Left ventricle myocardium inferior (tissue), 1 donor: ENCODE measurements around the gene PLCE1. TPM values are rescaled to one million over a fixed set of nuclear protein-coding genes. Genes with fewer than 3 reads are reported as not detected.

Experiments
- DNase-seq: peaks from one replicate; pipeline ENCODE4 v3.0.0-alpha.2; 2020
- H3K27ac ChIP-seq: fragments of 200-600 bp; replicated peaks from 2 replicates; pipeline ENCODE4 v1.8.0; 2021
- H3K27me3 ChIP-seq: fragments of 200-600 bp; 2 replicates; pipeline ENCODE4 v1.8.0; 2021; ENCODE audit warnings: low read depth
- H3K36me3 ChIP-seq: fragments of 200-600 bp; 2 replicates; pipeline ENCODE4 v1.8.0; 2021
- H3K4me1 ChIP-seq: fragments of 200-600 bp; 2 replicates; pipeline ENCODE4 v1.8.0; 2021
- H3K4me3 ChIP-seq: fragments of 200-600 bp; 2 replicates; pipeline ENCODE4 v1.8.0; 2021; ENCODE audit warnings: mild to moderate bottlenecking, moderate library complexity
- H3K9me3 ChIP-seq: fragments of 200-600 bp; replicated peaks from 2 replicates; pipeline ENCODE4 v1.8.0; 2021
- intact Hi-C: fragments of 100-400 bp; cut with micrococcal nuclease; formaldehyde crosslinking; loops from one replicate; pipeline ENCODE4 v1.11.0; 2022
- total RNA-seq: library from RNA; stranded (reverse); fragmentation: NEBNext Ultra II Directional; extraction: Animal tissue kit (Norgen Biotek cat#: 25700); gene quantifications from one replicate; pipeline ENCODE4 v1.2.1, GENCODE V29; 2021
- TF ChIP-seq, protein P1 (sequence below): fragments of 200-600 bp; IDR thresholded peaks from 2 replicates; pipeline ENCODE4 v1.8.0; 2021; ENCODE audit warnings: antibody characterized with exemption, mild to moderate bottlenecking, borderline replicate concordance
- donor health status: DM: no; HTN: yes; CAD: no; lungs with severe emphysema.

The PLCE1 gene
- total RNA-seq, 1 donor from 2014 or later: 11.2 TPM

DNA sequence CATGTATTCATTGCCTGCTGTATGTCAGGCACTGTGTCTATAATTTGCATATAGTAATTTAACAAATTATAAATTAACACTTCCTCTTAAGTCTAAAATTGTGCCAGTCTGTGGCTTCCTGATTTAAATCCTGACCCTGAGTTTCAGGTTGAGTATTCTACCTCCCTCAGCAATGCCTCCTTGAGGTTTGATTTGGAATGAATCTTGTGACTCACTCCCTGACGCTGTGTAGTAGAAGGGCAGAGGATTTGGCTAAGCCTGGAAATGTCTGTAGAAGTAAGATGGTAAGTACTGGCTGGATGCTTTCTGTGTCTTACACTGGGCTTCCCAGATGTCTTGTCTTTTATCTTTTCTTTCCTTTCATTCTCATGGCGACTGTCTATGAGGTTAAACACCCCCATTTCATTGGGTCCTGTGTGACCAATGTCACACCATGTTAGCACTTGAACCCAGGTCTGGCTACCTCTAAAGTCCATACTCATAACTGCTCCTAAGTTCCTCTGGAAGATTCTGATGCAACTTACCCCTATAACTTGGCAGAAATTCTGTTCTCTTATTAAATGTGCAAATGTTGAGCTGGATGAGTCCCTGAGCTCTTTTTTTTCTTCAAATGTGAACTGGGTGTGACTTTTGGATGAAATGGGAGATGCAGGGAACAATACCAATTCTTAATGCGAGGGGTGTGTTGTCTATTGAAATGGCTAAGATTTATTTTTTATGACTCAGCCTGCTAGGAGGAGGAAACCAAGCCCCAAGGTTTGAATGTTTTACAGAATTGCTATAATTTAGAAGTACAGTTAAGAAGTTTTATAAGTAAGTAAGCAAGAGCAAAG lies 48.5 kb downstream of the PLCE1 start:
- Histone ChIP-seq H3K27ac (no peak overlapping the region), H3K9me3 (no peaks in the 10 kb centered on the region), H3K27me3 (no peaks in the 10 kb centered on the region), H3K36me3 (no peaks in the 10 kb centered on the region), H3K4me1 (no peaks in the 10 kb centered on the region), H3K4me3 (no peak overlapping the region)
- no peak for DNase-seq
- intact Hi-C loops: no loop called here
- TF ChIP-seq, protein P1, sequence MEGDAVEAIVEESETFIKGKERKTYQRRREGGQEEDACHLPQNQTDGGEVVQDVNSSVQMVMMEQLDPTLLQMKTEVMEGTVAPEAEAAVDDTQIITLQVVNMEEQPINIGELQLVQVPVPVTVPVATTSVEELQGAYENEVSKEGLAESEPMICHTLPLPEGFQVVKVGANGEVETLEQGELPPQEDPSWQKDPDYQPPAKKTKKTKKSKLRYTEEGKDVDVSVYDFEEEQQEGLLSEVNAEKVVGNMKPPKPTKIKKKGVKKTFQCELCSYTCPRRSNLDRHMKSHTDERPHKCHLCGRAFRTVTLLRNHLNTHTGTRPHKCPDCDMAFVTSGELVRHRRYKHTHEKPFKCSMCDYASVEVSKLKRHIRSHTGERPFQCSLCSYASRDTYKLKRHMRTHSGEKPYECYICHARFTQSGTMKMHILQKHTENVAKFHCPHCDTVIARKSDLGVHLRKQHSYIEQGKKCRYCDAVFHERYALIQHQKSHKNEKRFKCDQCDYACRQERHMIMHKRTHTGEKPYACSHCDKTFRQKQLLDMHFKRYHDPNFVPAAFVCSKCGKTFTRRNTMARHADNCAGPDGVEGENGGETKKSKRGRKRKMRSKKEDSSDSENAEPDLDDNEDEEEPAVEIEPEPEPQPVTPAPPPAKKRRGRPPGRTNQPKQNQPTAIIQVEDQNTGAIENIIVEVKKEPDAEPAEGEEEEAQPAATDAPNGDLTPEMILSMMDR: no peak

DNA sequence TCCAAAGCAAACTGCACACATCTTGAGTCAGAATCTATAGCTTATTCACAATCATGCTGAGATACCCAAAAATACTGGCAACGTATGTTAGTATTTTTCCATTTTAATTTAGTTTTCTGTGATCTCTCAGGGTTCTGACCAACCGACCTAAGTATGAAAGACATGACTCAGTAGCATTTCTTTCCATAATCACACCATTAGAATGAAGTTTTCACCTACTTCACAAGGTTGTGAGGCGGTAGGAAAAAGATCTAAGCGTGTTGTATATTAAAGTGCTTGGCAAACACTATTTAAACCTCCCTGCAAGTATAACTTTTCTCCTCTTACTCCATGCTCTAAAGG lies 49.1 kb downstream of the PLCE1 start:
- intact Hi-C loops: no loop called here
- H3K36me3 ChIP-seq: no peaks in the 10 kb centered on the region
- no peak overlapping the region for H3K4me3 ChIP-seq
- no peaks in the 10 kb centered on the region for H3K27me3 ChIP-seq
- H3K9me3 ChIP-seq: no peaks in the 10 kb centered on the region
- DNase-seq: no peak
- TF ChIP-seq, protein P1: no peak
- no peak overlapping the region for H3K27ac ChIP-seq
- no peaks in the 10 kb centered on the region for H3K4me1 ChIP-seq

Other genes starting within 250 kb of the PLCE1 start
- not detected for gene LGI1, start 236.0 kb upstream of the PLCE1 start, total RNA-seq
- 2.3 TPM for gene SLC35G1, start 100.0 kb upstream of the PLCE1 start, total RNA-seq